Stimulated activated CD4-positive, alpha-beta T cell treated with anti-CD3 and anti-CD28 coated beads, TNF-alpha, amount 100 ng/mL, for 48 hours (primary cell): ENCODE data around the gene PLCD4.
A peak's percentile ranks its signal among the peaks of the same experiment; 100 is the strongest.

Experiments used
- DNase-seq, 3 donors: peaks; one replicate each; pipeline ENCODE4 v3.0.0-alpha.2; 2020; ENCODE audit warnings: low read depth in 3 of 3

Gene PLCD4

GRCh38 chr2:218607436-218608115 lies at the start of gene PLCD4:
PLCD4 (plus strand) TSS chr2:218607899; CDS start chr2:218615740, 7,841 bp downstream.
- no peak for DNase-seq

GRCh38 chr2:218557941-218558340 lies 49.8 kb upstream of the PLCD4 start:
- DNase-seq, result no peak

GRCh38 chr2:218558986-218559385 lies 48.7 kb upstream of the PLCD4 start:
- no peak for DNase-seq

- no peak for DNase-seq
These were observed 43.6 kb upstream of the PLCD4 start for GRCh38 chr2:218564056-218564455.

GRCh38 chr2:218566296-218566695 lies 41.4 kb upstream of the PLCD4 start:
- DNase-seq, result no peak

GRCh38 chr2:218567797-218568189 lies 39.9 kb upstream of the PLCD4 start:
- peak in 1 of 3 donors; percentile 66 for DNase-seq

- peak; percentile 99 to 100 (median 100) for DNase-seq
These were observed 39.3 kb upstream of the PLCD4 start, which contains the start of the genes CNOT9 and USP37 for GRCh38 chr2:218568190-218569037. CNOT9 (plus strand) TSS chr2:218568839; CDS start chr2:218568955, 116 bp downstream. USP37 (minus strand) TSS chr2:218568351; CDS start chr2:218558653, 9,698 bp downstream.

GRCh38 chr2:218569038-218569431 lies 38.7 kb upstream of the PLCD4 start:
- DNase-seq, result peak; percentile 39 to 41 (median 40)

GRCh38 chr2:218569661-218570500 lies 37.8 kb upstream of the PLCD4 start:
- DNase-seq, result peak in 1 of 3 donors; percentile 9

- DNase-seq, result no peak
These were observed 36.8 kb upstream of the PLCD4 start for GRCh38 chr2:218570850-218571249.

GRCh38 chr2:218576854-218577253 lies 30.8 kb upstream of the PLCD4 start:
- no peak for DNase-seq

GRCh38 chr2:218577482-218578220 lies 30.0 kb upstream of the PLCD4 start:
- DNase-seq, result no peak

GRCh38 chr2:218578272-218578877 lies 29.3 kb upstream of the PLCD4 start:
- no peak for DNase-seq

- DNase-seq, result no peak
These were observed 25.6 kb upstream of the PLCD4 start for GRCh38 chr2:218582076-218582475.

- no peak for DNase-seq
These were observed 23.5 kb upstream of the PLCD4 start for GRCh38 chr2:218583983-218584850.

GRCh38 chr2:218585541-218585940 lies 22.2 kb upstream of the PLCD4 start:
- no peak for DNase-seq

- no peak for DNase-seq
These were observed 2.3 kb upstream of the PLCD4 start for GRCh38 chr2:218605432-218605831.

GRCh38 chr2:218615868-218616315 lies 8.2 kb downstream of the PLCD4 start:
- no peak for DNase-seq

GRCh38 chr2:218618102-218618860 lies 10.6 kb downstream of the PLCD4 start:
- DNase-seq, result no peak
